ENCODE data around the gene PROSER2.

Gene PROSER2

DNA sequence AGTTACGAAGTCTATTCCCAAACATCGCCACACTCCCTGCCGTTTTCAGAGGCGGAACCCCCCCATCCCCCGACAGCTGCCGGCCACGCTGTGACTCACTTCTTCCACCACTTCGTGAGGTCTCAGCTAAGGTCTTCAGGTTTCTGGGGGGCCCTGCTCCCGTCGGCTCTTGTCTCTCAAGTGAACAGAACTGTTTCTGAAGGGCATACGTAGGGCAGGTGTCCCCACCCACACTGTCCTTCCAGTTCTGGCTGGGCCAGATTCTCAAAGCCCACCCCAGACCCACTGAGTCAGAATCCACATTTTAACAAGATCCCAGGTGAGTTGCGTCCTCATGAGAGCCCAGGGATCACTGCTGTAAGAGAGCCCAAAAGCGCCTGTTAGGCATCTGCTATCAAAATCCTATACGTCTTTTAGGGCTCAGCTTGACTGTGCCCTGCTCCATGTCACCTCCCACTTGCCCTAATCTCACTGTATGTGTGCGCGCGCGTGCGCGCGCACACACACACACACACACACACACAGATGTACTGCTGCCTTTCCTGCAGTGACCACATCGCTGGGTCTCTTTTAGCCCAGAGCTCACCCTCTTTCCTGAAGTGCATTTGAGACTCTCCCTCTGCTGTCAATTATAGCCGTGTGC lies 78.8 kb downstream of the PROSER2 start:
- no peak overlapping the region for H3K27ac Mint-ChIP-seq
- no peaks in the 10 kb centered on the region for H3K27me3 Mint-ChIP-seq
- H3K36me3 Mint-ChIP-seq (ENCODE audit: low read depth): no peaks in the 10 kb centered on the region
- no peaks in the 10 kb centered on the region for H3K4me1 Mint-ChIP-seq (ENCODE audit: low read depth)
- no peak for DNase-seq
- no peak overlapping the region for H3K4me3 Mint-ChIP-seq
- no peaks in the 10 kb centered on the region for H3K9me3 Mint-ChIP-seq

GRCh38 chr10:11902646-11903045 lies 79.5 kb downstream of the PROSER2 start:
- Mint-ChIP-seq H3K27ac (no peak overlapping the region), H3K36me3 (ENCODE audit: low read depth) (no peaks in the 10 kb centered on the region), H3K9me3 (no peaks in the 10 kb centered on the region), H3K4me1 (ENCODE audit: low read depth) (no peaks in the 10 kb centered on the region), H3K4me3 (no peak overlapping the region), H3K27me3 (no peaks in the 10 kb centered on the region)
- no peak for DNase-seq

- no peak overlapping the region for H3K27ac Mint-ChIP-seq
- no peaks in the 10 kb centered on the region for H3K4me1 Mint-ChIP-seq (ENCODE audit: low read depth)
- H3K36me3 Mint-ChIP-seq (ENCODE audit: low read depth): no peaks in the 10 kb centered on the region
- DNase-seq: no peak
- no peak overlapping the region for H3K4me3 Mint-ChIP-seq
- H3K27me3 Mint-ChIP-seq: no peaks in the 10 kb centered on the region
- H3K9me3 Mint-ChIP-seq: no peaks in the 10 kb centered on the region
Observed at GRCh38 chr10:11906714-11907113, 83.6 kb downstream of the PROSER2 start.

DNA sequence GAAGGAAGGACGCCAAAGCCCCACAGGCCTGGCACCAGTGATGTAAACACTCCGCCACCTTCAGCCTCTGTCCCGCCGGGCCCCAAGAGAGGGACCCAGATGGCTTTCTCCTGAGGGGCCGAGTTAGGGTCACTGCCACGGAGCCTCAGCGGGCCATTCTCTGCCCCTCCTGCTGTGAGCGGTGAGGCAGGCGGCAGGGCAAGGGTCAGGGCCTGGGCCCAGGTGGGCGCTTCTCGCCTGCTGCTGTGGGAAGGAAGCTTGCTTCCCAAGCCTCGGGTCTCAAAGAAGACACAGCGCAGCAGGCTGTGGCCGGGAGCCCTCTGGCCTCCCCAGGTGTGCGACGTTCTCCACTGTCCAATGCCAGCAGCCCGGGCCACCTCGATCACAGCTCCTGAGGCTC lies 84.8 kb downstream of the PROSER2 start:
- H3K27me3 Mint-ChIP-seq: no peaks in the 10 kb centered on the region
- H3K4me1 Mint-ChIP-seq (ENCODE audit: low read depth): no peaks in the 10 kb centered on the region
- H3K9me3 Mint-ChIP-seq: no peaks in the 10 kb centered on the region
- H3K4me3 Mint-ChIP-seq: no peak overlapping the region
- H3K27ac Mint-ChIP-seq: no peak overlapping the region
- DNase-seq: no peak
- H3K36me3 Mint-ChIP-seq (ENCODE audit: low read depth): no peaks in the 10 kb centered on the region

DNA sequence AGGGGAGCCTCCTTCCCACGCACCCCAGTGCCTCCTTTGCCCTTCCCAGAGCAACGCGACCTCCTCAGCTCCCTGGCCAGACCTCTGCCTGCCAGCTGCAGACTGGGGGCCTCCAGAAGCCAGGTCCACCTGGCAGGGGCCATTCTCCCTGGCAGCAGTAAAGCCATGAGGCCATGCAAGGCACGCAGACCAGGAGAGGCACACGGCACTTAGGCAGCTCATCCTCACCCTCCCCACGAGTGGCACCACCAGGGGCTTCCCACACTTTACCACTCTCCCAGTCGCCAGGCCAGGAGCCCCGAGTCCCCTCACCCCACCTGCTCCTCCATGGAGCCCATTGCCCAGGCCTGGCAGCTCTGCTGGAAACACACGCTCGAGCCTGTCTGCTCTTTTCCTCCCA lies 85.4 kb downstream of the PROSER2 start:
- Mint-ChIP-seq H3K36me3 (ENCODE audit: low read depth) (no peaks in the 10 kb centered on the region), H3K4me1 (ENCODE audit: low read depth) (no peaks in the 10 kb centered on the region), H3K27ac (no peak overlapping the region), H3K4me3 (no peak overlapping the region), H3K27me3 (no peaks in the 10 kb centered on the region), H3K9me3 (no peaks in the 10 kb centered on the region)
- no peak for DNase-seq

GRCh38 chr10:11908991-11909390 lies 85.8 kb downstream of the PROSER2 start:
- DNase-seq: no peak
- Mint-ChIP-seq H3K4me1 (ENCODE audit: low read depth) (no peaks in the 10 kb centered on the region), H3K27me3 (no peaks in the 10 kb centered on the region), H3K4me3 (no peak overlapping the region), H3K36me3 (ENCODE audit: low read depth) (no peaks in the 10 kb centered on the region), H3K9me3 (no peaks in the 10 kb centered on the region), H3K27ac (no peak overlapping the region)

- Mint-ChIP-seq H3K4me3 (no peak overlapping the region), H3K27me3 (no peaks in the 10 kb centered on the region), H3K9me3 (no peaks in the 10 kb centered on the region), H3K27ac (no peak overlapping the region), H3K4me1 (ENCODE audit: low read depth) (no peaks in the 10 kb centered on the region), H3K36me3 (ENCODE audit: low read depth) (no peaks in the 10 kb centered on the region)
- DNase-seq: no peak
Observed at GRCh38 chr10:11909618-11910017, 86.5 kb downstream of the PROSER2 start.

GRCh38 chr10:11910102-11910501 lies 86.9 kb downstream of the PROSER2 start:
- Mint-ChIP-seq H3K4me1 (ENCODE audit: low read depth) (no peaks in the 10 kb centered on the region), H3K36me3 (ENCODE audit: low read depth) (no peaks in the 10 kb centered on the region), H3K27me3 (no peaks in the 10 kb centered on the region), H3K4me3 (no peak overlapping the region), H3K9me3 (no peaks in the 10 kb centered on the region), H3K27ac (no peak overlapping the region)
- DNase-seq: no peak

DNA sequence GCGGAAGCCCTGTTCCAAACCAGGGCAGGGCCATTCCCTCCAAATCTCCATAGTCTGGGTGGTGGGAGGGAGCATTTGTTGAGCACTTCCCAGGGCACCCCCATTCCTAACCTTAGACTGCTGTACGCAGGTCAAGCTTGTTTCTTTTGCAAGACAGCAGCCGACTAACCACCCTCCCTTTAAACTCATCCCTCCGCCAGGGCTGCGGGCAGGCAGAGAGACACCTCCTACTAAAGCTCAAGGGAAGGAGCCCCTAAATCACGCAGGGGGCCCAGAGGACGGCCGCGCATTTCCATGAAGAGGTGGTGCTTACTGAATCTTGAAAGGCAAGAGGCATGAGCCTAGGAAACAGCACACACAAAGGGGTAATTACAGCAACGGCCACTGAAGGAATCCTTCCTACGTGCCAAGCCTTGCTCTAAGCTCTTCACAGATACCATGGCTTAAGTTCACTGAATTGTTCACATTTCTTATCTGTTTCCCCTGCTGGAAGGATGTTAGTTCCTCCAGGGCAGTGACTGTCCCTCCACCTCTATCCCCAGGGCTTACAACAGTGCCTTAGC lies 90.0 kb downstream of the PROSER2 start:
- Mint-ChIP-seq H3K4me3 (no peak overlapping the region), H3K9me3 (no peaks in the 10 kb centered on the region), H3K4me1 (ENCODE audit: low read depth) (no peaks in the 10 kb centered on the region), H3K36me3 (ENCODE audit: low read depth) (no peaks in the 10 kb centered on the region), H3K27me3 (no peaks in the 10 kb centered on the region), H3K27ac (no peak overlapping the region)
- DNase-seq: no peak

- peaks cover 42% of the 10 kb centered on the region for H3K36me3 Mint-ChIP-seq (ENCODE audit: low read depth)
- no peaks in the 10 kb centered on the region for H3K27me3 Mint-ChIP-seq
- no peak overlapping the region for H3K27ac Mint-ChIP-seq
- H3K4me3 Mint-ChIP-seq: no peak overlapping the region
- no peaks in the 10 kb centered on the region for H3K4me1 Mint-ChIP-seq (ENCODE audit: low read depth)
- DNase-seq: no peak
- H3K9me3 Mint-ChIP-seq: no peaks in the 10 kb centered on the region
Observed at GRCh38 chr10:11918384-11918783, 95.2 kb downstream of the PROSER2 start.

GRCh38 chr10:11919271-11919670 lies 96.1 kb downstream of the PROSER2 start:
- H3K36me3 Mint-ChIP-seq (ENCODE audit: low read depth): peaks cover 46% of the 10 kb centered on the region

More at GRCh38 chr10:11919271-11919670, 96.1 kb downstream of the PROSER2 start:
- Mint-ChIP-seq H3K4me3 (no peak overlapping the region), H3K9me3 (no peaks in the 10 kb centered on the region), H3K27me3 (no peaks in the 10 kb centered on the region), H3K4me1 (ENCODE audit: low read depth) (no peaks in the 10 kb centered on the region), H3K27ac (no peak overlapping the region)
- no peak for DNase-seq
